ENCODE measurements around the gene ZNF618. TPM values are rescaled to one million over a fixed set of nuclear protein-coding genes. Genes with fewer than 3 reads are reported as not detected.

The ZNF618 gene
- total and polyA plus RNA-seq, 2 experiments from 2014 or later = 12.1 to 22.1 TPM

- peaks cover 29% of the 10 kb centered on the region for H3K36me3 Mint-ChIP-seq (ENCODE audit: low read depth)
- H3K27ac Mint-ChIP-seq = no peak overlapping the region
- H3K9me3 Mint-ChIP-seq = no peaks in the 10 kb centered on the region; the same call in 2 of the 3 replicates
These were observed 155.0 kb downstream of the ZNF618 start for GRCh38 chr9:114031037-114031630.

More at GRCh38 chr9:114031037-114031630, 155.0 kb downstream of the ZNF618 start:
- ATAC-seq (no peak), DNase-seq (ENCODE audit: low spot score) (no peak)
- Histone ChIP-seq H3K36me3 (ENCODE audit: insufficient read depth) (no peaks in the 10 kb centered on the region; the same call in 1 of the 2 replicates), H3K79me2 (replicated peaks; ENCODE audit: insufficient read depth) (no peaks in the 10 kb centered on the region), H3F3A (replicated peaks; ENCODE audit: low read depth) (no peaks in the 10 kb centered on the region), H2AFZ (no peak overlapping the region), H4K20me1 (replicated peaks; ENCODE audit: insufficient read depth) (no peaks in the 10 kb centered on the region), H3K4me3 (no peak overlapping the region), H3K27me3 (ENCODE audit: insufficient read depth) (no peaks in the 10 kb centered on the region), H3K4me1 (ENCODE audit: insufficient read depth) (no peaks in the 10 kb centered on the region), H3K27ac (ENCODE audit: low read depth) (no peak overlapping the region), H3K4me2 (no peak overlapping the region), H3K9me2 (ENCODE audit: insufficient read depth) (no peaks in the 10 kb centered on the region)
- TF ChIP-seq NANOG (IDR thresholded peaks at IDR 0.05; ENCODE audit: borderline replicate concordance) (no peak), REST (IDR thresholded peaks at IDR 0.05; ENCODE audit: unreplicated experiment) (no peak), ZNF462 (CRISPR knock-in tag; IDR thresholded peaks at IDR 0.05) (no peak), ZNF114 (CRISPR knock-in tag; IDR thresholded peaks at IDR 0.05) (no peak), STAT1 (IDR thresholded peaks at IDR 0.05; ENCODE audit: unreplicated experiment) (no peak)
- Mint-ChIP-seq H3K27me3 (ENCODE audit: insufficient read depth, low read depth, poor library complexity) (peaks cover 8% of the 10 kb centered on the region), H3K4me1 (no peaks in the 10 kb centered on the region), H3K4me3 (no peak overlapping the region)
